Right lobe of liver (tissue), 4 donors: ENCODE results near the gene DNAH8.

Source experiments
- CTCF ChIP-seq, 4 donors: fragments of 200-600 bp in 3 of 4; fragments of 450-650 bp in 1 of 4; IDR thresholded peaks; one replicate each; pipeline versions ENCODE4 v1.5.1 to v1.8.0; 2016 to 2022; ENCODE audit warnings: antibody characterized with exemption in 4 of 4, mild to moderate bottlenecking in 2 of 4
- POLR2A ChIP-seq: fragments of 450-650 bp; IDR thresholded peaks from one replicate; pipeline ENCODE4 v1.6.1; 2017; ENCODE audit warnings: antibody characterized with exemption, mild to moderate bottlenecking
- donor health status: DM: no; HTN: no; CAD: no.
- donor health status: DM: no; HTN: no; CAD: no.
- donor health status: DM: no; HTN: yes; CAD: no.

GRCh38 chr6:39037082-39037508, 322.0 kb downstream of the DNAH8 start:
- TF ChIP-seq POLR2A, result no peak
- no peak for TF ChIP-seq CTCF (IDR thresholded peaks at IDR 0.05)
